Measurements from ENCODE around the gene LRP2BP.

- no peak for TF ChIP-seq CTCF (IDR thresholded peaks at IDR 0.05)
- no peak for TF ChIP-seq POLR2A (IDR thresholded peaks at IDR 0.05)
Measured at GRCh38 chr4:185380320-185380719, 15.4 kb downstream of the LRP2BP start.
